Psoas muscle (tissue), 8 donors: ENCODE measurements around the gene TYMS. TPM values are rescaled to one million over a fixed set of nuclear protein-coding genes. Genes with fewer than 3 reads are reported as not detected.

Experiments
- ATAC-seq, 4 donors: fragments of 200-7000 bp; cut with Tn5 transposase; one replicate each; pipeline ENCODE4 v1.9.1; 2020; ENCODE audit warnings: moderate library complexity in 3 of 4, mild to moderate bottlenecking in 2 of 4
- DNase-seq, 2 donors: peaks; one replicate each; pipeline ENCODE4 v3.0.0-alpha.2; 2020
- H3K27ac ChIP-seq: fragments of 200-600 bp; one replicate; pipeline ENCODE4 v1.8.0; 2022
- H3K27me3 ChIP-seq, 3 donors: fragments of 200-600 bp in 1 of 3; one replicate each; pipeline versions ENCODE4 v1.6.1 to v1.8.0; 2013 to 2022; ENCODE audit warnings: low read length in 2 of 3, mild to moderate bottlenecking in 2 of 3, moderate library complexity in 1 of 3; ENCODE audit not compliant: insufficient read depth in 3 of 3
- H3K36me3 ChIP-seq, 2 donors: fragments of 200-600 bp in 1 of 2; one replicate each; pipeline versions ENCODE4 v1.6.1 to v1.8.0; 2013 to 2022; ENCODE audit warnings: low read depth in 1 of 2, mild to moderate bottlenecking in 1 of 2, moderate library complexity in 1 of 2; ENCODE audit not compliant: insufficient read depth in 1 of 2
- H3K4me1 ChIP-seq: fragments of 200-600 bp; one replicate; pipeline ENCODE4 v1.8.0; 2022
- H3K4me3 ChIP-seq: fragments of 200-600 bp; one replicate; pipeline ENCODE4 v1.8.0; 2022; ENCODE audit warnings: mild to moderate bottlenecking
- H3K9me3 ChIP-seq: fragments of 200-600 bp; one replicate; pipeline ENCODE4 v1.8.0; 2022
- CTCF ChIP-seq: fragments of 200-600 bp; IDR thresholded peaks from one replicate; pipeline ENCODE4 v1.8.0; 2022; ENCODE audit warnings: antibody characterized with exemption
- WGBS, 3 donors: extraction: QIAGEN DNeasy Blood & Tissue Kit; methylation state at CpG; one replicate each; pipeline versions ENCODE4 v1.1.6 to v1.1.7; 2013; 5-methylcytosine and 5-hydroxymethylcytosine counted together
- intact Hi-C, 2 donors: fragments of 100-400 bp; cut with DNase I; formaldehyde crosslinking; loops; one replicate each; pipeline versions ENCODE4 v1.11.0 to v1.14.2; 2022
- polyA plus RNA-seq, 3 donors: library from polyadenylated mRNA; stranded (reverse); fragments of 200-250 nt; gene quantifications; one replicate each; pipeline ENCODE4 v1.2.3, GENCODE V29; 2013
- total RNA-seq, 4 donors: library from RNA; stranded (reverse); fragmentation: NEBNext Ultra II Directional in 2 of 4; extraction: Animal tissue kit (Norgen Biotek cat#: 25700) in 2 of 4; gene quantifications; one replicate each; pipeline versions ENCODE4 v1.2.1 to v1.2.4, GENCODE V29; 2021 to 2023
- donor health status: healthy with polysubstance abuse.
- donor health status: DM: no; HTN: no; CAD: no; lungs with moderate emphysema.
- donor health status: Bipolar disorder and iron deficiency.
- donor health status: healthy.
- donor health status: DM: yes; HTN: yes; CAD: no.
- donor health status: DM: no; HTN: no; CAD: no.
- donor health status: DM: no; HTN: no; CAD: no.
- donor health status: DM: yes; HTN: yes; CAD: no.

The TYMS gene
- total and polyA plus RNA-seq, 7 donors: 0.25 to 0.65 (median 0.32) TPM; not detected in 1

- Histone ChIP-seq H3K9me3 (no peaks in the 10 kb centered on the region), H3K4me1 (no peaks in the 10 kb centered on the region), H3K27ac (peak overlapping the region; percentile 79), H3K36me3 (peaks cover 0 to 11% of the 10 kb centered on the region in 2 donors), H3K27me3 (no peaks in the 10 kb centered on the region), H3K4me3 (peak overlapping the region; percentile 92)
- no peak for TF ChIP-seq CTCF
- WGBS, 3 donors: 66 to 76% (median 73%) methylated on average over 3 of the region's 3 CpGs
- DNase-seq: no peak
- no peak for ATAC-seq
- intact Hi-C loops: no loop called here
These were observed 53.2 kb downstream of the TYMS start for GRCh38 chr18:710418-711300.

GRCh38 chr18:711310-711656 is 53.8 kb downstream of the TYMS start:
- peak in 3 of 4 donors; percentile 1 to 10 (median 9) for ATAC-seq
- no peak for DNase-seq
- 11 to 23% (median 20%) methylated on average over 8 of the region's 8 CpGs for WGBS, 3 donors
- intact Hi-C loops: no loop called here
- Histone ChIP-seq H3K27me3 (no peaks in the 10 kb centered on the region), H3K4me1 (no peaks in the 10 kb centered on the region), H3K36me3 (peaks cover 0 to 9% of the 10 kb centered on the region in 2 donors), H3K4me3 (peak overlapping the region; percentile 92), H3K27ac (peak overlapping the region; percentile 79), H3K9me3 (no peaks in the 10 kb centered on the region)
- no peak for TF ChIP-seq CTCF

- intact Hi-C loops: no loop called here
- WGBS, 3 donors: 0 to 2% (median 1%) methylated on average over 27 to 42 of the region's 42 CpGs
These were observed 54.4 kb downstream of the TYMS start for GRCh38 chr18:711657-712400.

More at GRCh38 chr18:711657-712400, 54.4 kb downstream of the TYMS start:
- no peak for TF ChIP-seq CTCF
- Histone ChIP-seq H3K27me3 (no peaks in the 10 kb centered on the region), H3K36me3 (peaks cover 0 to 5% of the 10 kb centered on the region in 2 donors), H3K4me3 (peak overlapping the region; percentile 92), H3K9me3 (no peaks in the 10 kb centered on the region), H3K27ac (peak overlapping the region; percentile 79), H3K4me1 (no peaks in the 10 kb centered on the region)
- DNase-seq (peak; percentile 73 to 76), ATAC-seq (peak; percentile 52 to 80 (median 65))
